NCI-H1417 treated with DMSO at 0.1 percent for 48 hours (cell line): Measurements from ENCODE around the gene LDB1.

Source experiments
- DNase-seq: peaks from one replicate; lab custom pipeline; 2025; lab: John Stamatoyannopoulos, UW

LDB1 gene

GRCh38 chr10:102120142-102120990 is at the start of gene LDB1:
TSS of gene LDB1 (minus strand) at chr10:102120368. CDS start at chr10:102120110, 258 bp downstream.
- no peak for DNase-seq

DNA sequence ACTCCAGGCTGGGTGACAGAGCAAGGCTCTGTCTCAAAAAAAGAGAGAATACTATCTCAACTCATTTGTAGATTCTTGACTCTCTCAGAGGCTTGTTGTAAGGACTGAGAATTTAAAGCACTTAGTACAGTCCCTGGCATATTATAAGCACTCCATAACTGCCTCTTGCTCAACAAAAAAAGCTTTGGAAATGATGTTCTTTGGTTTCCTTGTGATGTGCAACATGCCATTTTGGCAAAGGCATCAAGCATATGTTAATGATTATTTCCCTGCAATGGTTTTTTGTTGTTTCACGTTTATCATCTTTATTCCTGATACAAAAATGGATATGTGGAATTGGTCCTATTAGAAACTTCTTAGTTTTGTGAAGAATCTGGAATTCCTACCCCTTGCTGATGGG is 47.7 kb upstream of the LDB1 start:
- DNase-seq, result no peak

DNA sequence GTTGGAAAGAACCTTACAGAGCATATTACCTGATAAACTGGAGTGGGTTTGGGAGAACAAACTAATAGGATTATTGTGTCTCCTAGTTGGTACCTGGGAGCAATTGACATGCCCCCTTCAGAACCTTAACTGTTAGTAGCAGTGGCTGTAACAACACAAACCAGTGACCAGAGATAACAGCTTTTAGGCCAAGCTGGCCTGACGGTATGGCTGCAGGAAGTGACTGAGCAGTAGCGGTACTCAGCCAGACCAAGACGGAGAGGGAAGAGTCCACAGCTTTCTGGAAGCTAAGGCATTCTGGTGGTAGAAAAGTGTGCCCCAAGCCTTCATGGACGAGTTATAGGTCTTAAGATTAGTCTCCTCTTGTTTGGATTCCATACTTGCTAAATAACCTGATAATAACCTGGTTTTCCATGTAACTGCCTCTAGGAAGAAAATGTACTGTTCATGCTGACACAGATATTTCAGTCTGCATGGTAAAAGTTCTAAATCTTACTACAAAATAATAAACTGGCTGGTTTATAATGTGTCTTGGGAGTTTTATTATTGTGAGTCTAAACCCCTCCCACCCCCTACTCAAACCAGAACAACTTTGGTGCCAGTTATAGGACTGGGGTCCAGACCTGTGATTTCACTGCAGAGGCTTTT is 43.3 kb upstream of the LDB1 start:
- no peak for DNase-seq

DNA sequence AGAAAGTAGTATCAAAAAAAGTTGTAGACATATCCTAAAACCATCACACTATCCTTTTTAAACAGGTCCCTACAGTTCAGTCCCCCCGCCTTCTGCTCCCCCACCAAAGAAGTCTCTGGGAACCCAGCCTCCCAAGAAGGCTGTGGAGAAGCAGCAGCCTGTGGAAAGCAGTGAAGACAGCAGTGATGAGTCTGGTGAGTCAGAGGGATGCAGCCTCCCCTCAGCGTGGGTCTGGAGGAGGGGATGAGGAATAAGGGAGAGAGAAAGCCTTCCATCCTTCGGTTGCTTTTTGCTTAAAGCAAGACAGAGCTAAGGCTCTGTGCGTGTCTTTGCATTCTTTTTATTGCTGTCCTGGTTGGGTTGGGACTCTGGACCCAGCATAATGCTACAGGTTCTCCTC is 39.7 kb upstream of the LDB1 start:
- no peak for DNase-seq

GRCh38 chr10:102159051-102159597 is 39.0 kb upstream of the LDB1 start:
- DNase-seq, result no peak

- no peak for DNase-seq
Measured at GRCh38 chr10:102157224-102157623, 37.1 kb upstream of the LDB1 start.

GRCh38 chr10:102154466-102155116 is 34.4 kb upstream of the LDB1 start:
- DNase-seq, result no peak

DNA sequence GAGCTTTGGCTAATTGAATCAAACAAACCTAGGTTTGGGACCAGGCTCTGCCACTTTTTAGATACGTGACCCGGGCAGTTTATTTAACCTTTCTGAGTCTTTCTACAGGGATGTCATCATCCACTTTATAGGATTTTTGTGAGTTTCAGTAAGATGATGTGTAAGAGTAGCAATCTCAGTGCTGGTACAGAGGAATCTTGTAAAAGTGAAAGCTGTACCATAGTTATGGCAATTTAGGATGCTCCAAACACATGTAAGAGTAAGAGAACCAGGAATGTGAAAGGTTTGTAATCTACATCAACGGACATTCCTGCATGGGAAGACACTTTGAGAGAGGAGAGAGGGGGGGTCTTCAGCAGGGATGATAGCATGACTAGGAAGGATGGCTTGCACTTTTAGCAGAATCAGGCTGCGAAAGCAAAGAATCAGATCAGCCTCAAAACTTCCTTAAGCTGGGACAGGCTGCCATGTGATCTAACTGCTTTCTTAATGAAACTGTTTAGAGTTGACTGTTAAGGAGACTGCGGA is 33.0 kb upstream of the LDB1 start:
- DNase-seq, result no peak

DNA sequence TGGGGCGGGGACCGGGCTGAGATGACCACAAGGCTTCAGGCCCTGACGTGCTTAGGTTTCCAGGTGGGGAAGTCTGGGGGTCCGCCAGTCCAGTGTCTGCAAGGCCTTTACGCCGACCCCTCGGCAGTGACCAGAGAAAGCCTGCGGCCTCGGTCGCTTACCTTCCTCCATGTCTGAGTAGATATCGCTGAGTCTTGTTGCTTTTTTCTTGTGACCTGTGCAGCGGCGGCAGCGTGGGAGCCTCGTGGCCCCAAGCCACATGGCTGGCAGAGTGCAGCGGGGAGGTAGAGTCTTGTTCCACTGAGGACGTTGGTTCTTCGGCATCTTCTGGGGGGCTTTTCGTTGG is 32.4 kb upstream of the LDB1 start:
- no peak for DNase-seq

- DNase-seq, result peak; percentile 60
Measured at GRCh38 chr10:102151774-102152544, 31.8 kb upstream of the LDB1 start, which contains the start of gene NOLC1. TSS of gene NOLC1 (plus strand) at chr10:102152389. CDS start at chr10:102152411, 22 bp downstream.

GRCh38 chr10:102150970-102151773 is 31.0 kb upstream of the LDB1 start:
- DNase-seq, result no peak

DNA sequence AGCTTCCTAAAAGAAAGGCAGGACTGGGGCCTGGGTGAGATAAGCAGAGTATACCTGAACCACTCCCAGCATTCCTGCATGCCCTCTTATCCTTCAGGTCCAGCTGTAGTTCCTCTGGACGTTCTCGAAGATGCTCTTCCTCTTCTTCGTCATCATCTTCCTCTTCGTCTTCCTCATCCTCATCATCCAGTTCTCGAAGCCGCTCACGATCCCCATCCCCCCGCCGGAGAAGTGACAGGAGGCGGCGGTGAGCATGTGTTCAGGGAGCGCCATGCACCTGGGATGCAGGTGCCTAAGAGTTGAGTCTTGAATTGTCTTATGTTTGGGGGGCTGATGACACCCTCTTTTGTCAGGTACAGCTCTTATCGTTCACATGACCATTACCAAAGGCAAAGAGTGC is 28.1 kb upstream of the LDB1 start:
- DNase-seq, result no peak

DNA sequence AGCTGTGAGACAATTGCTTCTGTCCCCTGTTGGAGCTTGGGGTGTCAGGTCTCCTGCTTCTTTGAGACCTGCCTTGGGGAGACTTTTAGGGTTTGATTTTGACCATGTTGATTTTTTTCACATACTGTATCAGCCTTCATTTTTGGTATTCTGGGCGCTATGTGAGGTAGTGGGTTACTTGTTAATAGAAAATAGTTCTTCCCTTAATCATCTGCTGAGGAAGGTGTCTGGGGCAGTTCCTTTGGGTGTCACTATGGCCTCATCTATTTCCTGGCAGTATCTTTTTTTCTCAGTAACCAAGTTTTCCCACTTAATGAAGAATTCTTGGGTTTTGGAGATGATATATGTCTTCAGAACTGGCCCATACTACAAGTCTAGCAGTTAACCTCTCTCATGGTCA is 27.4 kb upstream of the LDB1 start:
- no peak for DNase-seq

DNA sequence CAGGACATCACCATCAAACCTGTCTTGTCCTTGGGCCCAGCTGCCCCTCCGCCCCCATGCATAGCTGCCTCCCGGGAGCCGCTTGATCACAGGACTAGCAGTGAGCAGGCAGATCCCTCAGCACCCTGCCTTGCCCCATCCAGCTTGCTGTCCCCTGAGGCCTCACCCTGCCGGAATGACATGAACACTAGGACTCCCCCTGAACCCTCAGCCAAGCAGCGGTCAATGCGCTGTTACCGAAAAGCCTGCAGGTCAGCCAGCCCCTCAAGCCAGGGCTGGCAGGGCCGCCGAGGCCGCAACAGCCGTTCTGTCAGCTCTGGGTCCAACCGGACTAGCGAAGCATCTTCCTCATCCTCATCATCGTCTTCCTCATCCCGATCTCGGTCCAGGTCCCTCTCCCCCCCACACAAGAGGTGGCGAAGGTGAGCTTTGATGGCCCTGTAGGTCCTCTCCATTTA is 26.8 kb upstream of the LDB1 start:
- no peak for DNase-seq

DNA sequence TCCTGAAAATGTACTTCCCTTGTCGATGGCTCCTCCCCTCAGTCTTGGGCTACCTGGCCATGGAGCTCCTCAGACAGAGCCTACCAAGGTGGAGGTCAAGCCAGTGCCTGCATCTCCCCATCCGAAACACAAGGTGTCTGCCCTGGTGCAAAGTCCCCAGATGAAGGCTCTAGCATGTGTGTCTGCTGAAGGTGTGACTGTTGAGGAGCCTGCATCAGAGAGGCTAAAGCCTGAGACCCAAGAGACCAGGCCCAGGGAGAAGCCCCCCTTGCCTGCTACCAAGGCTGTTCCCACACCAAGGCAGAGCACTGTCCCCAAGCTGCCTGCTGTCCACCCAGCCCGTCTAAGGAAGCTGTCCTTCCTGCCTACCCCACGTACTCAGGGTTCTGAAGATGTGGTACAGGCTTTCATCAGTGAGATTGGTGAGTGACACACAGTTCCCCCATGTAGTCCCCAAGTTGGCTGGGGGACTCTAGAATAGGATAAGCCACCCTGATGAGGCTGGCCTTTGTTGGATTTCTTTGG is 21.5 kb upstream of the LDB1 start:
- no peak for DNase-seq

DNA sequence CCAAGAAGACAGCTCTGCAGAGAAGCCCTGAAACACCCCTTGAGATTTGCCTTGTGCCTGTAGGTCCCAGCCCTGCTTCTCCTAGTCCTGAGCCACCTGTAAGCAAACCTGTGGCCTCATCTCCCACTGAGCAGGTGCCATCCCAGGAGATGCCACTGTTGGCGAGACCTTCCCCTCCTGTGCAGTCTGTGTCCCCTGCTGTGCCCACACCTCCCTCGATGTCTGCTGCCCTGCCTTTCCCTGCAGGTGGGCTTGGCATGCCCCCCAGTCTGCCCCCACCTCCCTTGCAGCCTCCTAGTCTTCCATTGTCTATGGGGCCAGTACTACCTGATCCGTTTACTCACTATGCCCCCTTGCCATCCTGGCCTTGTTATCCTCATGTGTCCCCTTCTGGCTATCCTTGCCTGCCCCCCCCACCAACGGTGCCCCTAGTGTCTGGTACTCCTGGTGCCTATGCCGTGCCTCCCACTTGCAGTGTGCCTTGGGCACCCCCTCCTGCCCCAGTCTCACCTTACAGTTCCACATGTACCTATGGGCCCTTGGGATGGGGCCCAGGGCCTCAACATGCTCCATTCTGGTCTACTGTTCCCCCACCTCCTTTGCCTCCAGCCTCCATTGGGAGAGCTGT is 20.9 kb upstream of the LDB1 start:
- DNase-seq, result no peak

GRCh38 chr10:102140218-102140617 is 20.1 kb upstream of the LDB1 start:
- no peak for DNase-seq

GRCh38 chr10:102139281-102140110 is 19.3 kb upstream of the LDB1 start:
- DNase-seq, result no peak

- DNase-seq, result peak; percentile 57
Measured at GRCh38 chr10:102135956-102136526, 15.9 kb upstream of the LDB1 start.
